Adrenal gland (tissue), 12 donors: ENCODE data around the gene JAML. TPM values are rescaled to one million over a fixed set of nuclear protein-coding genes. Genes with fewer than 3 reads are reported as not detected.

Source experiments
- DNase-seq, 7 donors: peaks; one replicate each; pipeline ENCODE4 v3.0.0-alpha.2; 2019 to 2020
- H3K27ac ChIP-seq, 5 donors: fragments of 200-600 bp; sonication (generic) in 4 of 5; 1 replicate in 3 of 5; 2 replicates in 2 of 5; pipeline versions ENCODE4 v1.5.1 to v1.8.0; 2016 to 2020; ENCODE audit warnings: mild to moderate bottlenecking in 1 of 5
- H3K27me3 ChIP-seq: fragments of 200-600 bp; 2 replicates; pipeline ENCODE4 v1.8.0; 2021
- H3K36me3 ChIP-seq, 2 donors: fragments of 200-600 bp; replicated peaks in 1 of 2; 1 replicate in 1 of 2; 2 replicates in 1 of 2; pipeline versions ENCODE4 v1.5.1 to v1.8.0; 2018 to 2022
- H3K4me1 ChIP-seq, 2 donors: fragments of 200-600 bp; replicated peaks in 1 of 2; 1 replicate in 1 of 2; 2 replicates in 1 of 2; pipeline versions ENCODE4 v1.5.1 to v1.8.0; 2018 to 2021
- H3K4me3 ChIP-seq, 4 donors: fragments of 200-600 bp; sonication (generic) in 3 of 4; one replicate each; pipeline ENCODE4 v1.5.1; 2016 to 2018
- H3K9me3 ChIP-seq, 3 donors: fragments of 200-600 bp; sonication (generic) in 1 of 3; replicated peaks in 1 of 3; 1 replicate in 2 of 3; 2 replicates in 1 of 3; pipeline versions ENCODE4 v1.5.1 to v1.8.0; 2016 to 2021
- CTCF ChIP-seq, 6 experiments: fragments of 450-650 bp in 4 of 6; fragments of 200-600 bp in 2 of 6; sonication (generic) in 1 of 6; IDR thresholded peaks; 1 replicate in 5 of 6; 2 replicates in 1 of 6; pipeline versions ENCODE4 v1.5.1 to v1.8.0; 2016 to 2021; ENCODE audit warnings: antibody characterized with exemption in 6 of 6, mild to moderate bottlenecking in 2 of 6, moderate library complexity in 1 of 6
- POLR2A ChIP-seq, 2 donors: fragments of 450-650 bp; IDR thresholded peaks; one replicate each; pipeline ENCODE4 v1.6.1; 2017; ENCODE audit warnings: antibody characterized with exemption in 2 of 2, mild to moderate bottlenecking in 2 of 2, moderate library complexity in 1 of 2
- WGBS, 4 donors: extraction: QIAGEN DNeasy Blood & Tissue Kit in 2 of 4; methylation state at CpG; one replicate each; pipeline versions ENCODE4 v1.1.5 to v1.1.7; 2013 to 2017; 5-methylcytosine and 5-hydroxymethylcytosine counted together
- intact Hi-C, 2 donors: fragments of 100-400 bp; cut with DNase I; formaldehyde crosslinking; loops; one replicate each; pipeline versions ENCODE4 v1.14.1 to v1.15.0; 2022 to 2023
- polyA plus RNA-seq, 3 donors: library from polyadenylated mRNA; stranded (reverse); fragments of 200-250 nt in 2 of 3; fragments of 350-450 nt in 1 of 3; fragmentation: Illumina TruSeq in 1 of 3; extraction: RNeasy Lipid Tissue Mini Kit (QIAGEN cat#74804) in 1 of 3; gene quantifications; one replicate each; pipeline ENCODE4 v1.2.3, GENCODE V29; 2013 to 2014
- total RNA-seq, 9 donors: library from RNA; depleted of rRNA in 4 of 9; stranded (reverse); fragments of >200 nt in 4 of 9; fragments of 120-200 nt in 1 of 9; fragmentation: NEBNext Ultra II Directional in 1 of 9; extraction: Animal tissue kit (Norgen Biotek cat#: 25700) in 1 of 9; gene quantifications; one replicate each; pipeline versions ENCODE4 v1.1.0 to v1.2.4, GENCODE V29; 2013 to 2023
- donor health status: healthy with polysubstance abuse.
- donor health status: Bipolar disorder and iron deficiency.
- donor health status: DM: yes; HTN: yes; CAD: no.
- donor health status: DM: no; HTN: no; CAD: no.
- donor health status: DM: no; HTN: no; CAD: no.
- donor health status: DM: yes; HTN: yes; CAD: no.

Gene JAML
- total and polyA plus RNA-seq, 12 donors = 1.8 to 13.9 (median 4.5) TPM

DNA sequence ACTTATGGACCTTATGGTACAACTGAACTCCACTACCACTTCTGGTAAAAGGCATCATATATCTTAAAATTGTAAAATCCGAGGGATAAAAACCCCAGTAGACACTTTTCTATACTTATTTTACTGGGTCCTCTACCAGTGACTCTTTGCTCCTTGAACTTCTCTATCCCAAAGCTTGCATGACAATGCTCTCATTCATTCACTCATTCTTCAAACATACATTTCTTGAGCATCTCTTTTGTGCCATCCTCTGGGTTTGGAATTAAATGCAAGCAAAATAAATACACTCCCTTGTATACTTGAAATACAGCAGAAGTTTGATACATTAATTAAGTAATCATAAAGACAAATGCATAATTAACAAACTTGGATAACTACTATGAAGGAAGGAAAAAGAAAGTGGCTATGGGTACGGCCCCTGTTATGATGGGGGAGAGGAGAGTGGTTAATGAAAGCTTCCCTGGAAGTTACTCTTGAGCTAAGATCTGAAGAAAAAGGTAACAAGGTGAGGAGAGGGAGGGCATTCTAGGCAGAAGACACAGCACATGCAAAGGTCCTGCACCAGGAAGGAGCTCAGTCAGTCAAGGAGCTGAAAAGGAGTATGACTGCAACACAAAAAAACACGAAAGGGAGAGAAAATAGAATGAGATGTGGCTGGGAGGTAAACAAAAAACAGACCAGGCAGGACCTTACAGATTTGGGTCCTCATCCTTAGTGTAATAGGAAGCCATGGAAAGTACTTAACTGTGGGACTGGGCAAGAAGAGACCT lies 19.4 kb upstream of the JAML start:
- peaks cover 4% of the 10 kb centered on the region for H3K27me3 ChIP-seq
- no peak for TF ChIP-seq POLR2A (IDR thresholded peaks at IDR 0.05)
- H3K36me3 ChIP-seq = no peaks in the 10 kb centered on the region
- 59 to 69% (median 66%) methylated on average over 3 of the region's 3 CpGs for WGBS, 4 donors
- no peak overlapping the region for H3K27ac ChIP-seq
- H3K4me3 ChIP-seq = no peak overlapping the region
- no peak for DNase-seq
- H3K4me1 ChIP-seq = peaks cover 9 to 12% of the 10 kb centered on the region in 2 donors
- no peaks in the 10 kb centered on the region for H3K9me3 ChIP-seq
- intact Hi-C loops = no loop called here

- no peaks in the 10 kb centered on the region for H3K9me3 ChIP-seq
- H3K27ac ChIP-seq = no peak overlapping the region
- no peaks in the 10 kb centered on the region for H3K36me3 ChIP-seq
- TF ChIP-seq POLR2A (IDR thresholded peaks at IDR 0.05) (no peak), CTCF (IDR thresholded peaks at IDR 0.05) (no peak)
- H3K27me3 ChIP-seq = peaks cover 4% of the 10 kb centered on the region
- no peak for DNase-seq
- 64 to 77% (median 71%) methylated on average over 7 to 8 of the region's 8 CpGs for WGBS, 4 donors
- no peak overlapping the region for H3K4me3 ChIP-seq
- intact Hi-C loops = no loop called here
- H3K4me1 ChIP-seq = peaks cover 9 to 12% of the 10 kb centered on the region in 2 donors
These were observed 18.4 kb upstream of the JAML start for GRCh38 chr11:118243161-118243560.

DNA sequence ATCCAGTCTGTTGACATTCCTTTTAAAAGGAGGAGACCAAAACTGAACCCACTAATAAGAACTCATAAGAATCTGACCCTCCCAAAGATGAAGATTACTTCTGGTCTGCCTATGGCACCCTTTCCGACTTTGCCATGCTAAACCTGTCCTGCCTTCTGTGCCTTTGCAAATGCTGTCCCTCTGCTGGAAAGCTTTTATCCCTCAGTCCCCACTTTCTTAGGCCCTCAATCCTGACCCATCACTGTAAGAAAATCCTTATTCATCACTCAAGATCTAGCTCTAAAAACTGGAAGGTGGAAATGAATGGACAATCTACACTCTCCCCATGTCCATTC lies 16.9 kb upstream of the JAML start:
- no peaks in the 10 kb centered on the region for H3K36me3 ChIP-seq
- 61 to 75% (median 66%) methylated on average over 1 of the region's 1 CpG for WGBS, 4 donors
- H3K27ac ChIP-seq = peak overlapping the region in 2 of 5 donors; percentile 66 to 80

GRCh38 chr11:118240999-118241763 lies 16.4 kb upstream of the JAML start:
- Histone ChIP-seq H3K9me3 (no peaks in the 10 kb centered on the region), H3K4me3 (no peak overlapping the region), H3K36me3 (no peaks in the 10 kb centered on the region), H3K4me1 (peaks cover 9 to 12% of the 10 kb centered on the region in 2 donors), H3K27me3 (no peaks in the 10 kb centered on the region), H3K27ac (peak overlapping the region in 3 of 5 donors; percentile 7 to 80 (median 66))
- TF ChIP-seq POLR2A (IDR thresholded peaks at IDR 0.05) = no peak
- TF ChIP-seq CTCF (IDR thresholded peaks at IDR 0.05) = no peak
- 13 to 18% (median 15%) methylated on average over 9 of the region's 9 CpGs for WGBS, 4 donors
- intact Hi-C loops = no loop called here
- DNase-seq = peak; percentile 20 to 73 (median 43)

More for the DNA sequence above, 16.9 kb upstream of the JAML start:
- no peak overlapping the region for H3K4me3 ChIP-seq
- H3K27me3 ChIP-seq = no peaks in the 10 kb centered on the region
- intact Hi-C loops = no loop called here
- DNase-seq = no peak
- peaks cover 9 to 12% of the 10 kb centered on the region in 2 donors for H3K4me1 ChIP-seq
- H3K9me3 ChIP-seq = no peaks in the 10 kb centered on the region
- no peak for TF ChIP-seq POLR2A (IDR thresholded peaks at IDR 0.05)
- no peak for TF ChIP-seq CTCF (IDR thresholded peaks at IDR 0.05)
